Panc1 (cell line): ENCODE data around the gene TNNC1.

Source experiments
- POLR2AphosphoS5 ChIP-seq: IDR thresholded peaks from 2 replicates; pipeline ENCODE4 v1.6.1; 2012; ENCODE audit warnings: mild to moderate bottlenecking, low read depth, low read length, moderate library complexity
- TF ChIP-seq, protein P1 (sequence below): fragments of 450-650 bp; IDR thresholded peaks from 2 replicates; pipeline ENCODE4 v1.5.1; 2017; ENCODE audit warnings: mild to moderate bottlenecking

DNA sequence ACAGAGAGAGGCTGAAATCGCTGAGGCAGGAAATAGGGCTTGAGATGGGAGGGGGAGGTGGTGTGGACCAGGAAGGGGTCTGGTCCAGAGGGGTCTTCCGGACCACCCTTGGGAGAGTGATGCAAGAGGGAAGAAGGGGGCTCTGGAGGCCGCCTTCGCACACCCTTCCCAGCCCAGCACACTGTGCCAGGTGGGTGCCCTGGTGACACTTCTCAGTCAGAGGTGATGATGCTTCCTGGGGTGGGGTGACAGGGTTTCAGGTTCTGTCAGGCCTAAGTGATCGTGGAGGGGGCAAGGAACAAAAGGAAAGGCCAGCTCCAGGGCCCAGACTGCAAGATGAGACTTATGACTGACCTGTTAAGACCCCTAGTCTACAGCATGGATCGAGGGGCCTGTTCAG is 21.6 kb downstream of the TNNC1 start:
- TF ChIP-seq POLR2AphosphoS5, result no peak
- TF ChIP-seq, protein P1, sequence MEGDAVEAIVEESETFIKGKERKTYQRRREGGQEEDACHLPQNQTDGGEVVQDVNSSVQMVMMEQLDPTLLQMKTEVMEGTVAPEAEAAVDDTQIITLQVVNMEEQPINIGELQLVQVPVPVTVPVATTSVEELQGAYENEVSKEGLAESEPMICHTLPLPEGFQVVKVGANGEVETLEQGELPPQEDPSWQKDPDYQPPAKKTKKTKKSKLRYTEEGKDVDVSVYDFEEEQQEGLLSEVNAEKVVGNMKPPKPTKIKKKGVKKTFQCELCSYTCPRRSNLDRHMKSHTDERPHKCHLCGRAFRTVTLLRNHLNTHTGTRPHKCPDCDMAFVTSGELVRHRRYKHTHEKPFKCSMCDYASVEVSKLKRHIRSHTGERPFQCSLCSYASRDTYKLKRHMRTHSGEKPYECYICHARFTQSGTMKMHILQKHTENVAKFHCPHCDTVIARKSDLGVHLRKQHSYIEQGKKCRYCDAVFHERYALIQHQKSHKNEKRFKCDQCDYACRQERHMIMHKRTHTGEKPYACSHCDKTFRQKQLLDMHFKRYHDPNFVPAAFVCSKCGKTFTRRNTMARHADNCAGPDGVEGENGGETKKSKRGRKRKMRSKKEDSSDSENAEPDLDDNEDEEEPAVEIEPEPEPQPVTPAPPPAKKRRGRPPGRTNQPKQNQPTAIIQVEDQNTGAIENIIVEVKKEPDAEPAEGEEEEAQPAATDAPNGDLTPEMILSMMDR, result no peak
